Stimulated activated CD4-positive, alpha-beta T cell treated with anti-CD3 and anti-CD28 coated beads, Interleukin-2, amount 100 ng/mL, for 4 hours (primary cell): ENCODE data around the gene UMPS.

Experiments
- DNase-seq: peaks from one replicate; pipeline ENCODE4 v3.0.0-alpha.2; 2020; ENCODE audit warnings: low read depth

UMPS gene

DNA sequence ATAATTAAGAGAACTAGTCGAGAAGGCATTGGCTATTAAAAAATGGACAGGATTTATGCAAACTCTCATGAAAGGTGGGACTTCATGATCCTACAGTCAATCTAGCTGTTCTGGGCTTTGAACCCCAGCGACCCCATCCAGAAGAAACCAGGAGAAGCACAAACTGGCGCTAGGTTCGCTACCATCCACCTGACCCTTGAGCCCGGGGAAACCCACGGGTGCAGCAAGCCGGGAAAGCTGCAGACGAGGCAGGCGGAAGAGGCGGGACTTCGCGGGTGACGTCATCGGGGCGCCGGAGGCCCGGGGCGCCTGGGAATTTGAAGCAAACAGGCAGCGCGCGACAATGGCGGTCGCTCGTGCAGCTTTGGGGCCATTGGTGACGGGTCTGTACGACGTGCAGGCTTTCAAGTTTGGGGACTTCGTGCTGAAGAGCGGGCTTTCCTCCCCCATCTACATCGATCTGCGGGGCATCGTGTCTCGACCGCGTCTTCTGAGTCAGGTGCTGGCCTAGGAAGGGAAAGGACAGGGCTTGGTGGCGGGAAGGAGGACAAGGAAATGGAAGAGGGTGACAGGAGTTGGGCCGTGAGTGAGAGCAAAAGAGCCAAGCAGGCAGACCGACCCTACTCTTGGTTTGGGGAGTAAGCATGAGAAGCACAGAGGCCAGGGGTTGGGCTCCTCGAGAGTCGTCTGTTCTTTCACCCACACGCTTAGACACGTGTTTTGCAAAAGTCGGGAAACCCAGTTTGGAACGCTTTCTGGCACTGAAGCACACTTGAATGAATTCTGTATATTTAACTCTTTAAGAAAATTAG, at the start of gene UMPS:
Gene UMPS, plus strand, starts transcription at position 324 of the 812 bp plus-strand sequence. Its CDS starts 20 bp downstream, at position 344.
- peak; percentile 91 for DNase-seq

- no peak for DNase-seq
These were observed 49.7 kb upstream of the UMPS start for GRCh38 chr3:124680521-124680920.

- no peak for DNase-seq
These were observed 48.0 kb upstream of the UMPS start for GRCh38 chr3:124682263-124682662.

- no peak for DNase-seq
These were observed 45.8 kb upstream of the UMPS start for GRCh38 chr3:124684459-124684858.

GRCh38 chr3:124685067-124685466, 45.2 kb upstream of the UMPS start:
- no peak for DNase-seq

GRCh38 chr3:124685481-124685880, 44.8 kb upstream of the UMPS start:
- DNase-seq = no peak

- no peak for DNase-seq
These were observed 44.1 kb upstream of the UMPS start for GRCh38 chr3:124686028-124686670.

DNA sequence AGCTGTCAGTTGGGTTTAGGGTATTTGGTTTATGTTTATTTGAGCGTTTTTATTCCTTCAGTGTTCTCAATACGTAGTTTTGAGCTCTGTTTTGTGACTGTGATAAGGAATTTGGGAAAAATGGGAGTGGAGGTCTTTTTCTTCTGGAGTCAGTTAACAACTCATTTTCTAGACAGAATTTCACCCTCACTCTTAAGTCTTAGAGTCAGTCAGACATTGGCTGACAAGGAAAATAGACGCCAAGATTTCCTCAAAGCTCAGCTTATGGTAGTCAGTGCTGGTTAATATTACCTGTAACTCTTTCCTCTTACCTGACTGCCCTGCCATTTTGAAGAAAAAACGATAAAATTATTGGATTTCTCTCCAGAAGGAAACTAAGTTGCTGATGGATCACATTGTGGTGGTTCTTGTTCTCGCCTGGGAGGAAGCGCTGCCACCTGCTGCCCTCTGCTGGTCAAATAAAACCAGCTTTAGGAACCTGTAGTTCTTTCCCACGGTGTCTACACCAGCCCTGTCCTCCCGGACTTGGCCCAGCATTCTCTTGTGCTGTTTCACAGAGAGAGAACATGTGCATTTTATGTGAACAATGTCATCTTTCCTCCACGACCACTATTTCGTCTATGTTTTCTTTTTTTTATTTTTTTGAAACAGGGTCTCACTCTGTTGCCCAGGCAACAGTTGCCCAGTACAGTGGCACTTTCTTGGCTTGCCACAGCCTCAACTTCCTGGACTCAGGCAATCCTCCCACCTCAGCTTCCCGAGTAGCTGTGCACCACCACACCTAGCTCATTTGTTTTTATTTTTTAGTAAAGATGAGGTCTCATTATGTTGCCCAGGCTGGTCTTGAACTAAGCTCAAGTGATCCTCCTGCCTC, 41.4 kb upstream of the UMPS start:
- peak; percentile 58 for DNase-seq

- no peak for DNase-seq
These were observed 38.7 kb upstream of the UMPS start for GRCh38 chr3:124691599-124691998.

DNA sequence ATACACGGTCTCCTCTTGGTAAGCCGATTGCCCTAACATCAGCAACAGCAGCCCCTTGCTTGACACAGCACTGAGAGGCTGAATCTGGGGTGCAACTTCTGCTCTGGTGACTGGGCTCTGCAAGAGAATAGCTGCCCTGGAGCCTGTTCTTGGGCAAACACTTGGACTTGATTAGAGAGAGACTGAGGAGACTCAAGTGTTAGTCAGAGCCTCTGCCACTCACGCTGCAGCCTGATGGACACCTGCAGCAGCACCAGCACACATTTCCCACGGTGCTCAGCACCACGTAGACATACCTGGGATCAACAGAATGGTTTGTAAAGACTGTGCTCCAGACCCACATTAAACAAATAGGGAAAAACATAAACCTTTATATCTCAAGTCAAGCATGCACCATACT, 35.8 kb upstream of the UMPS start:
- no peak for DNase-seq

- DNase-seq = no peak
These were observed 34.9 kb upstream of the UMPS start for GRCh38 chr3:124695369-124695768.

GRCh38 chr3:124696006-124696405, 34.2 kb upstream of the UMPS start:
- DNase-seq = no peak

GRCh38 chr3:124697302-124697701, 33.0 kb upstream of the UMPS start:
- DNase-seq = no peak

DNA sequence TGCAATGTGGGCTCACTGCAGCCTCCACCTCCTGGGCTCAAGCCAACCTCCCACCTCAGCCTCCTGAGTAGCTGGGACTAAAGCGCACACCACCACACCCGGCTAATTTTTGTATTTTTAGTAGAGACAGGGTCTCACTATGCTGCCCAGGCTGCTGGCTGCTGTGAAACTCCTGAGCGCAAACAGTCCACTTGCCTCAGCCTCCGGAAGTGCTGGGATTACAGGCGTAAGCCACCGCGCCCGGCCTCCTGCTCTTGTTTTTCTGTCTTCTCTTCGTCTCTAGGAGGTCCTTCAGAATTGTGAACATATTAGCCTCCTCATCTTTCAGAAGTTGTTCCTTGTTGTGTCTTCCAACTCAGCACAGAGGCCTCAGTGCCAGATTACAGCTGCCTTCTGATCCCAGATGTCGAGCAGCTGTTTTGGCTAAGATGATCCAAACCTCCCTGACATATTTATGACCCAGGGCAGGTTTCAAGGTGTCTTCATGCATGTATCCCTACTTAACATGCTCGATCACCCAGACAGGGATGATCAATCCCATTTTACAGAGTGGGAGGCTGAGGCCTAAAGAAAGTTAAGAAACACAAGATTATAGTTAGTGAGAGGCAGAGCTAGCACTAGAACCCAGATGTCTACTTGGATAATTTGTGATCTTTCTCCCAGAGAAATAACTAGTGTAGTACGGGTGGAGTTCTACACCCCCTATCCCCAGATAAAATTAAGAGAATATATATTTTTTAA, 32.1 kb upstream of the UMPS start:
- DNase-seq = no peak

DNA sequence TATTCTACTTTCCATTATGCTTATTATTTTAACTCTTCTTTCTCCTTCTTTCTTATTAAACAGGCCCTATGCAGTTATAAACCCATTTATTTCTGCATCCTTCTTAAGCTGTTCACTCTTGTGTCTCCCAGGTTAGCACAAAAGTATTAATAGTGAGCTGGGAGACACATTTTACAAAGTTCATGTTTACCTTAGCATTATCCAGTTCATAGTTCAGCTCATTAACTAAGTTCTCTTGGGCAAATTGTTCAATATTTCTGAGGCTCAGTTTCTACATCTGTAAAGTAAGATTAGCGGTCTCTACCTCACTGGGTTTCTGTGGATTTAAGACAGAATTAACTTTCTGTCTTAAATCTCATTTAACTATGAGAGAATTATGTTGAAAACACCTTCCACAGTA, 31.2 kb upstream of the UMPS start:
- no peak for DNase-seq

- no peak for DNase-seq
These were observed 30.4 kb upstream of the UMPS start for GRCh38 chr3:124699686-124700396.

- no peak for DNase-seq
These were observed 29.2 kb upstream of the UMPS start for GRCh38 chr3:124700880-124701684.

DNA sequence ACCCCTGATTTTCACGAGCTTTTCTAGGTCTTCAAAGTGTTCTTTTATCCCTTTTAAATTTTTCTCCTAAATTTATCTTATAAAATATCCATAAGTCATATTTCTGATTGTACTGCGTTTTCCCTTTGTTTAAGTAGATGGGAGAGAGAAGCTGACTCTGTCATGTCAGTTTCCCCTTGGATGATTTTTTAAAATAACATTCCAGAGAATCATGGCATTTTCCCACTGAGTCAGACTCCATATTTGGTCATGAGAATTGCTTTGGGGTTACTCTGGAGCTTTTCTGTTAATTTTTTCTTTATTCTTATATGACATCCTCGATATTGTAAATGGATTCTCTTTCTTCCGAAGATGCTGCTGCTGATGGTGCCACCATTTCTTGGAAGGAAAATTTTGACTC, 28.6 kb upstream of the UMPS start:
- no peak for DNase-seq

DNA sequence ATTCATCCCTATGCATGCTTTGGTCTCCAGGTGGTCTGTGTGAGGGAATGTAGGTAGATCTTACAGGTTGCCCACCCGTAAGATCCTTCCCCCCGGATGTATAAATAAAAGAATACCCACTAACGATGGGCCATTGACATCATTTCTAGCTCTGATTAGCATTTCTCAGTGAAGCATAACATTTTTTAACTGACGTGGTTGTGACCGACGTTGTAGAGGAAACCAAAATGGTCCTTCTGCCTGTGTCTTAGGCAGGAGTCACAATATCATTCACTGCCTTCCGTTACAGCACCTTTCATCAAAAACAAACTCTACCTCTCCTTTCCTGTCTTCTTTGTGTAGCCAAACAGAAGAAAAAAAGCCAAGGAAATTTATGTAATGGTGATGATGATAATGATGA, 27.3 kb upstream of the UMPS start:
- no peak for DNase-seq

DNA sequence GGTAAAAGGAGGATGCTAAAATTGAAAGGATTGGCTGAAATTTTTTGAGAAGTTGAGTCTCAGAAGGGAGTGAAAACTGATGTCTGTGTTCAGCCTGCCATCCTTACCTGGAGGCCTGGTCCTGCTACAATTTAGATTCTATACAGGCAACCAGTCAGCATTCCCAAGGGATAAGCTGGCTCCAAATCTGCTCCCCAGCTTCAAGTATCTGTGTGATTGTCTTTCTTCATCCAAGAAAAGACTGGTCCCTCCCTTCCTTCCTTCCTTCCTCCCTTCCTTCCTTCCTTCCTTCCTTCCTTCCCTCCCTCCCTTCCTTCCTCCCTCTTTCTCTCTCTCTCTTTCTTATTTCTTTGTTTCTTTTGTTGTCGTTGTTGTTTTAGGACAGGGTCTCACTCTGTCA, 24.7 kb upstream of the UMPS start:
- no peak for DNase-seq
